ENCODE measurements around the gene RAVER1. TPM values are rescaled to one million over a fixed set of nuclear protein-coding genes. Genes with fewer than 3 reads are reported as not detected.
A peak's percentile ranks its signal among the peaks of the same experiment; 100 is the strongest.

The RAVER1 gene
- total RNA-seq, 4 donors from 2014 or later, result 10.0 to 15.9 (median 11.8) TPM

DNA sequence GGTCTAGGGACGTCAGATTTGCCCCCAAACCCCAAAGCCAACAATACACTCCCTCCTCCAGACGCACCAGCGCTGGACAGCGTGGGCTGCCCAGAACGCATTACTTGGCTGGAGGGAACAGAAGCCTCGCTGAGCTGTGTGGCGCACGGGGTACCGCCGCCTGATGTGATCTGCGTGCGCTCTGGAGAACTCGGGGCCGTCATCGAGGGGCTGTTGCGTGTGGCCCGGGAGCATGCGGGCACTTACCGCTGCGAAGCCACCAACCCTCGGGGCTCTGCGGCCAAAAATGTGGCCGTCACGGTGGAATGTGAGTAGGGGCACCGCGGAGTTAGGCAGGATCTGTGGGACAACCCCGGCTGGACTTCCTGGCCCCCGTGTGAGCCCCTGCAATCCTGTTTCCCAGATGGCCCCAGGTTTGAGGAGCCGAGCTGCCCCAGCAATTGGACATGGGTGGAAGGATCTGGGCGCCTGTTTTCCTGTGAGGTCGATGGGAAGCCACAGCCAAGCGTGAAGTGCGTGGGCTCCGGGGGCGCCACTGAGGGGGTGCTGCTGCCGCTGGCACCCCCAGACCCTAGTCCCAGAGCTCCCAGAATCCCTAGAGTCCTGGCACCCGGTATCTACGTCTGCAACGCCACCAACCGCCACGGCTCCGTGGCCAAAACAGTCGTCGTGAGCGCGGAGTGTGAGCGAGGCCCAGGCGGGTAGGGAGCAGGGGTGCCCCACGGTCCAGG is 39.5 kb downstream of the RAVER1 start:
- no peaks in the 10 kb centered on the region for H3K36me3 ChIP-seq
- in situ Hi-C loops (cut with MboI; ENCODE audit: low sequenced_read_pairs in 4 of 4) (no loop called here), intact Hi-C loops (cut with DNase I; ENCODE audit: low total_unique reads) (no loop called here)
- ATAC-seq, result no peak
- DNase-seq, result no peak
- peaks cover 83 to 91% (median 90%) of the 10 kb centered on the region in 3 donors for H3K27me3 ChIP-seq
- H3K4me3 ChIP-seq, result no peak overlapping the region
- TF ChIP-seq POLR2A (IDR thresholded peaks at IDR 0.05), result no peak
- TF ChIP-seq, protein P1, sequence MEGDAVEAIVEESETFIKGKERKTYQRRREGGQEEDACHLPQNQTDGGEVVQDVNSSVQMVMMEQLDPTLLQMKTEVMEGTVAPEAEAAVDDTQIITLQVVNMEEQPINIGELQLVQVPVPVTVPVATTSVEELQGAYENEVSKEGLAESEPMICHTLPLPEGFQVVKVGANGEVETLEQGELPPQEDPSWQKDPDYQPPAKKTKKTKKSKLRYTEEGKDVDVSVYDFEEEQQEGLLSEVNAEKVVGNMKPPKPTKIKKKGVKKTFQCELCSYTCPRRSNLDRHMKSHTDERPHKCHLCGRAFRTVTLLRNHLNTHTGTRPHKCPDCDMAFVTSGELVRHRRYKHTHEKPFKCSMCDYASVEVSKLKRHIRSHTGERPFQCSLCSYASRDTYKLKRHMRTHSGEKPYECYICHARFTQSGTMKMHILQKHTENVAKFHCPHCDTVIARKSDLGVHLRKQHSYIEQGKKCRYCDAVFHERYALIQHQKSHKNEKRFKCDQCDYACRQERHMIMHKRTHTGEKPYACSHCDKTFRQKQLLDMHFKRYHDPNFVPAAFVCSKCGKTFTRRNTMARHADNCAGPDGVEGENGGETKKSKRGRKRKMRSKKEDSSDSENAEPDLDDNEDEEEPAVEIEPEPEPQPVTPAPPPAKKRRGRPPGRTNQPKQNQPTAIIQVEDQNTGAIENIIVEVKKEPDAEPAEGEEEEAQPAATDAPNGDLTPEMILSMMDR (IDR thresholded peaks at IDR 0.05 in 4 of 5, conservative IDR thresholded peaks at IDR 0.05 in 1 of 5), result no peak
- H3K9me3 ChIP-seq, result no peaks in the 10 kb centered on the region
- peaks cover 25 to 44% of the 10 kb centered on the region in 2 donors for H3K4me1 ChIP-seq
- H3K27ac ChIP-seq, result no peak overlapping the region

DNA sequence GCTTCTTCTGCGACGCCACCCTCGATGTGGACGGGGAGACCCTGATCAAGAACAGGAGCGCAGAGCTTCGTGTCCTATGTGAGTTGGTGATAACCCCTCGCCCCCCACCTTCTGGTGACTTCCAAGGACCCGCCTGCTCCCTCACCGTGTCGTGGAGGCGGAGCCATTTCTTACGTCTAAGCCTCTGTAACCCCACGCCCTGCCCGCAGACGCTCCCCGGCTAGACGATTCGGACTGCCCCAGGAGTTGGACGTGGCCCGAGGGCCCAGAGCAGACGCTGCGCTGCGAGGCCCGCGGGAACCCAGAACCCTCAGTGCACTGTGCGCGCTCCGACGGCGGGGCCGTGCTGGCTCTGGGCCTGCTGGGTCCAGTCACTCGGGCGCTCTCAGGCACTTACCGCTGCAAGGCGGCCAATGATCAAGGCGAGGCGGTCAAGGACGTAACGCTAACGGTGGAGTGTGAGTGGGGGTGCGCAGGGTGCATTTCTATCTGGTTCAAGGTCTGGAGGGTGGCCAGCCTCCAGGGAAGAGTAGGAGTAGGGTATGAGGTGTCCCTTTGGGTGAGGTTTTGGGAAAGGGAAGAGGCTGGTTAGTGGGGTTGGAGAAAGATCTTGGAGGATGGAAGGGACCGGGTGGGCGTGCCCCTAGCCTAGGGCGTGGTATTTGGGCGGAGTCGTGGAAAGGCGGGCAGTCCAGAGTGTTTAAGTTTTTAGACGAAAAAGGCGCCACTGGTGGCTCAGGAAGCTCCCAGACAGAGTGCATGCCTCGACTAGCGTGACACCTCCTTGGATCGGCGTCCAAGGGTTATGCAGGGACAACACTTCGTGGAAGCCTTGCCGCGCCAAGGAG is 40.3 kb downstream of the RAVER1 start:
- Histone ChIP-seq H3K36me3 (no peaks in the 10 kb centered on the region), H3K27me3 (peaks cover 91 to 92% (median 91%) of the 10 kb centered on the region in 3 donors), H3K9me3 (no peaks in the 10 kb centered on the region), H3K4me1 (peaks cover 29 to 49% of the 10 kb centered on the region in 2 donors), H3K4me3 (peak overlapping the region; percentile 40 to 65 (median 46)), H3K27ac (no peak overlapping the region)
- ATAC-seq (no peak), DNase-seq (no peak)
- intact Hi-C loops (cut with DNase I; ENCODE audit: low total_unique reads), result no loop called here
- in situ Hi-C loops (cut with MboI; ENCODE audit: low sequenced_read_pairs in 4 of 4), result no loop called here
- TF ChIP-seq, protein P1 (IDR thresholded peaks at IDR 0.05 in 4 of 5, conservative IDR thresholded peaks at IDR 0.05 in 1 of 5), result no peak
- no peak for TF ChIP-seq POLR2A (IDR thresholded peaks at IDR 0.05)

DNA sequence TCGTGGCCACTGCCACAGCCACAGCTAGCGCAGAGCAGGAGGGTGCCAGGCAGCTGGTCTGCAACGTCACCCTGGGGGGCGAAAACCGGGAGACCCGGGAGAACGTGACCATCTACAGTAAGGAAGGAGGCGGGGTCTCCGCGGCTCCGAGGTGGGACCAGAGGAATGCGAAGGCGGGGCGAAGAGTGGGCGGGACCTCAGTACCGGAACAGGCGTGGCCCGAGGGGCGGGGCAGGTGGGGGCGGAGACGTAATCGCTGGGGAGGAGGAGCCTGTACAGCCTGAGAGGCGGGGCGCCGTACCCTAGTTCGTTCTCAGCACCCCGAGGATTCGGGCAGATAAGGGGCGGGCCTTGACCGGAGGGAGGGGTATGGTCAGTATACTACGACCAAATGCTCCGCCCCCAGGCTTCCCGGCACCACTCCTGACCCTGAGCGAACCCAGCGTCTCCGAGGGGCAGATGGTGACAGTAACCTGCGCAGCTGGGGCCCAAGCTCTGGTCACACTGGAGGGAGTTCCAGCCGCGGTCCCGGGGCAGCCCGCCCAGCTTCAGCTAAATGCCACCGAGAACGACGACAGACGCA is 41.0 kb downstream of the RAVER1 start:
- in situ Hi-C loops (cut with MboI; ENCODE audit: low sequenced_read_pairs in 4 of 4), result no loop called here
- Histone ChIP-seq H3K27me3 (peaks cover 95 to 99% (median 98%) of the 10 kb centered on the region in 3 donors), H3K4me1 (peaks cover 29 to 49% of the 10 kb centered on the region in 2 donors), H3K4me3 (peak overlapping the region; percentile 40 to 65 (median 46)), H3K36me3 (no peaks in the 10 kb centered on the region), H3K9me3 (no peaks in the 10 kb centered on the region), H3K27ac (no peak overlapping the region)
- DNase-seq, result peak; percentile 47 to 56
- peak; percentile 53 to 56 for ATAC-seq
- intact Hi-C loops (cut with DNase I; ENCODE audit: low total_unique reads), result no loop called here
- TF ChIP-seq, protein P1 (IDR thresholded peaks at IDR 0.05 in 4 of 5, conservative IDR thresholded peaks at IDR 0.05 in 1 of 5), result no peak
- TF ChIP-seq POLR2A (IDR thresholded peaks at IDR 0.05), result no peak

DNA sequence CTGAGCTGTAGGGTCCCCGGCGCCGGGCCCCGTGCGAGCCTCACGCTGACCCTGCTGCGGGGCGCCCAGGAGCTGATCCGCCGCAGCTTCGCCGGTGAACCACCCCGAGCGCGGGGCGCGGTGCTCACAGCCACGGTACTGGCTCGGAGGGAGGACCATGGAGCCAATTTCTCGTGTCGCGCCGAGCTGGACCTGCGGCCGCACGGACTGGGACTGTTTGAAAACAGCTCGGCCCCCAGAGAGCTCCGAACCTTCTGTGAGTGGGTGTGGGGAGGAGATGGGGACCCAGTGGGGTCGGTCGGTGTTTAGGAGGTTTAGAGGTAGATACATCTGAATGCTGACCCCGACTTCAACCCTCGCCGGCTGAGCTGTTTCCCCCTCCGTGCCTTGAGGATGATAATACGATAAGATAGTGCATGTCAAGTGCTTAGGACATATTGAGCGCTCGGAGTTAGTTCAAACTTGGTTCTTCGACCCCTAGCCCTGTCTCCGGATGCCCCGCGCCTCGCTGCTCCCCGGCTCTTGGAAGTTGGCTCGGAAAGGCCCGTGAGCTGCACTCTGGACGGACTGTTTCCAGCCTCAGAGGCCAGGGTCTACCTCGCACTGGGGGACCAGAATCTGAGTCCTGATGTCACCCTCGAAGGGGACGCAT is 41.6 kb downstream of the RAVER1 start:
- Histone ChIP-seq H3K27me3 (peaks cover 97 to 100% (median 98%) of the 10 kb centered on the region in 3 donors), H3K4me3 (peak overlapping the region; percentile 40 to 65 (median 46)), H3K36me3 (no peaks in the 10 kb centered on the region), H3K27ac (no peak overlapping the region), H3K4me1 (peaks cover 29 to 49% of the 10 kb centered on the region in 2 donors), H3K9me3 (no peaks in the 10 kb centered on the region)
- in situ Hi-C loops (cut with MboI; ENCODE audit: low sequenced_read_pairs in 4 of 4) (no loop called here), intact Hi-C loops (cut with DNase I; ENCODE audit: low total_unique reads) (no loop called here)
- TF ChIP-seq, protein P1 (IDR thresholded peaks at IDR 0.05 in 4 of 5, conservative IDR thresholded peaks at IDR 0.05 in 1 of 5), result no peak
- TF ChIP-seq POLR2A (IDR thresholded peaks at IDR 0.05), result no peak
- no peak for DNase-seq
- peak in 1 of 2 donors; percentile 10 for ATAC-seq

Data from gastrocnemius medialis (tissue), 4 donors.